PFSK-1 (cell line): ENCODE measurements around the gene CELF1.

ENCODE experiments used
- FOXP2 ChIP-seq: optimal IDR thresholded peaks from 2 replicates; pipeline ENCODE3; 2011; ENCODE audit warnings: borderline replicate concordance, control low read depth, inconsistent platforms; ENCODE audit not compliant: insufficient read depth; ENCODE audit errors: extremely low read length, extremely low read depth
- POLR2AphosphoS5 ChIP-seq: IDR thresholded peaks from 2 replicates; pipeline ENCODE4 v1.6.1; 2012; ENCODE audit warnings: low read depth, mild to moderate bottlenecking, control low read depth, low read length, moderate library complexity
- REST ChIP-seq, 2 experiments: IDR thresholded peaks; 2 replicates each; pipeline versions ENCODE4 v1.6.1 to v1.8.0; 2011 to 2012; ENCODE audit warnings: low read depth in 2 of 2, low read length in 2 of 2, control low read depth in 1 of 2, inconsistent platforms in 1 of 2, mild to moderate bottlenecking in 1 of 2, moderate library complexity in 1 of 2; ENCODE audit not compliant: insufficient read depth in 1 of 2
- SIN3A ChIP-seq: IDR thresholded peaks from 2 replicates; pipeline ENCODE4 v1.6.1; 2012; ENCODE audit warnings: mild to moderate bottlenecking, low read length, moderate library complexity, borderline replicate concordance; ENCODE audit not compliant: insufficient read depth
- TAF1 ChIP-seq: IDR thresholded peaks from 2 replicates; pipeline ENCODE4 v1.6.1; 2012; ENCODE audit warnings: low read length, control low read depth, borderline replicate concordance; ENCODE audit not compliant: insufficient read depth

Gene CELF1

GRCh38 chr11:47488111-47488510 lies 64.8 kb downstream of the CELF1 start:
- TF ChIP-seq TAF1: no peak

- TF ChIP-seq TAF1 (no peak), SIN3A (no peak), POLR2AphosphoS5 (no peak), FOXP2 (no peak), REST (IDR thresholded peaks at IDR 0.05; ENCODE audit: insufficient read depth in 1 of 2, low read depth in 2 of 2, low read length in 2 of 2) (no peak)
Measured at GRCh38 chr11:47487421-47487820, 65.5 kb downstream of the CELF1 start.

GRCh38 chr11:47485107-47485506 lies 67.8 kb downstream of the CELF1 start:
- no peak for TF ChIP-seq SIN3A
- TF ChIP-seq REST (IDR thresholded peaks at IDR 0.05; ENCODE audit: insufficient read depth in 1 of 2, low read depth in 2 of 2, low read length in 2 of 2): no peak
- TF ChIP-seq POLR2AphosphoS5: no peak
- TF ChIP-seq TAF1: no peak

- TF ChIP-seq FOXP2: no peak
- TF ChIP-seq SIN3A: no peak
- no peak for TF ChIP-seq REST (IDR thresholded peaks at IDR 0.05; ENCODE audit: insufficient read depth in 1 of 2, low read depth in 2 of 2, low read length in 2 of 2)
Measured at GRCh38 chr11:47483457-47483856, 69.5 kb downstream of the CELF1 start.

GRCh38 chr11:47480762-47481161 lies 72.2 kb downstream of the CELF1 start:
- TF ChIP-seq SIN3A (no peak), TAF1 (no peak), REST (IDR thresholded peaks at IDR 0.05; ENCODE audit: insufficient read depth in 1 of 2, low read depth in 2 of 2, low read length in 2 of 2) (no peak), POLR2AphosphoS5 (no peak), FOXP2 (no peak)
